SK-N-MC (cell line): Measurements from ENCODE around the gene APBA2.

Source experiments
- DNase-seq: peaks from one replicate; pipeline ENCODE4 v3.0.0-alpha.2; 2011; ENCODE audit warnings: low read depth, low spot score
- H3K27ac ChIP-seq: fragments of 200-600 bp; sonication (generic); 2 replicates; pipeline ENCODE4 v1.5.1; 2016; ENCODE audit warnings: mixed run types
- H3K36me3 ChIP-seq: fragments of 200-600 bp; sonication (generic); 2 replicates; pipeline ENCODE4 v1.6.1; 2017; ENCODE audit warnings: antibody characterized with exemption, low read length, mixed read lengths; ENCODE audit not compliant: insufficient read depth
- H3K4me3 ChIP-seq: fragments of 200-600 bp; sonication (generic); 2 replicates; pipeline ENCODE4 v1.5.1; 2016
- H3K9ac ChIP-seq: fragments of 200-600 bp; sonication (generic); 2 replicates; pipeline ENCODE4 v1.8.0; 2017; ENCODE audit warnings: mixed run types, mixed read lengths; ENCODE audit not compliant: insufficient read length
- H3K9me3 ChIP-seq: fragments of 200-600 bp; sonication (generic); 2 replicates; pipeline ENCODE4 v1.6.1; 2017; ENCODE audit warnings: low read depth, mild to moderate bottlenecking, antibody characterized with exemption, low read length, moderate library complexity, mixed read lengths
- EZH2 ChIP-seq: fragments of 200-600 bp; sonication (generic); IDR thresholded peaks from one replicate; pipeline ENCODE4 v1.6.1; 2017; ENCODE audit warnings: antibody characterized with exemption
- FOXP2 ChIP-seq: optimal IDR thresholded peaks from 2 replicates; pipeline ENCODE3; 2011; ENCODE audit warnings: mild to moderate bottlenecking, moderate library complexity; ENCODE audit not compliant: insufficient read depth; ENCODE audit errors: extremely low read length, control extremely low read depth
- POLR2AphosphoS5 ChIP-seq: IDR thresholded peaks from 2 replicates; pipeline ENCODE4 v1.6.1; 2012; ENCODE audit warnings: mild to moderate bottlenecking, low read depth, low read length, borderline replicate concordance

Gene APBA2

GRCh38 chr15:28989896-28990295 lies 104.1 kb downstream of the APBA2 start:
- Histone ChIP-seq H3K9ac (no peak overlapping the region), H3K9me3 (no peaks in the 10 kb centered on the region), H3K36me3 (no peaks in the 10 kb centered on the region), H3K27ac (no peak overlapping the region), H3K4me3 (no peak overlapping the region)
- DNase-seq = no peak
- TF ChIP-seq EZH2 (no peak), POLR2AphosphoS5 (no peak)

- Histone ChIP-seq H3K36me3 (no peaks in the 10 kb centered on the region), H3K27ac (no peak overlapping the region), H3K4me3 (no peak overlapping the region), H3K9me3 (no peaks in the 10 kb centered on the region), H3K9ac (no peak overlapping the region)
- TF ChIP-seq EZH2 = no peak
- TF ChIP-seq FOXP2 = no peak
- no peak for TF ChIP-seq POLR2AphosphoS5
- DNase-seq = no peak
These were observed 104.6 kb downstream of the APBA2 start for GRCh38 chr15:28990390-28990789.

GRCh38 chr15:28991236-28992171 lies 105.7 kb downstream of the APBA2 start:
- TF ChIP-seq POLR2AphosphoS5 = no peak
- no peak for TF ChIP-seq FOXP2
- TF ChIP-seq EZH2 = no peak
- Histone ChIP-seq H3K9me3 (no peaks in the 10 kb centered on the region), H3K4me3 (no peak overlapping the region), H3K27ac (no peak overlapping the region), H3K36me3 (no peaks in the 10 kb centered on the region), H3K9ac (no peak overlapping the region)
- no peak for DNase-seq

GRCh38 chr15:28992336-28992864 lies 106.6 kb downstream of the APBA2 start:
- Histone ChIP-seq H3K9me3 (no peaks in the 10 kb centered on the region), H3K4me3 (no peak overlapping the region), H3K36me3 (no peaks in the 10 kb centered on the region), H3K27ac (no peak overlapping the region), H3K9ac (no peak overlapping the region)
- TF ChIP-seq POLR2AphosphoS5 = no peak
- no peak for TF ChIP-seq EZH2
- TF ChIP-seq FOXP2 = no peak
- no peak for DNase-seq

GRCh38 chr15:28993051-28993719 lies 107.4 kb downstream of the APBA2 start:
- no peak overlapping the region for H3K4me3 ChIP-seq
- TF ChIP-seq FOXP2 (no peak), EZH2 (no peak), POLR2AphosphoS5 (no peak)
- H3K9ac ChIP-seq = no peak overlapping the region
- no peaks in the 10 kb centered on the region for H3K36me3 ChIP-seq
- no peak overlapping the region for H3K27ac ChIP-seq
- DNase-seq = no peak
- H3K9me3 ChIP-seq = no peaks in the 10 kb centered on the region

GRCh38 chr15:28993720-28994053 lies 107.9 kb downstream of the APBA2 start:
- Histone ChIP-seq H3K9me3 (no peaks in the 10 kb centered on the region), H3K27ac (no peak overlapping the region), H3K36me3 (no peaks in the 10 kb centered on the region), H3K4me3 (no peak overlapping the region), H3K9ac (no peak overlapping the region)
- TF ChIP-seq FOXP2 = no peak
- TF ChIP-seq POLR2AphosphoS5 = no peak
- no peak for TF ChIP-seq EZH2
- DNase-seq = no peak

DNA sequence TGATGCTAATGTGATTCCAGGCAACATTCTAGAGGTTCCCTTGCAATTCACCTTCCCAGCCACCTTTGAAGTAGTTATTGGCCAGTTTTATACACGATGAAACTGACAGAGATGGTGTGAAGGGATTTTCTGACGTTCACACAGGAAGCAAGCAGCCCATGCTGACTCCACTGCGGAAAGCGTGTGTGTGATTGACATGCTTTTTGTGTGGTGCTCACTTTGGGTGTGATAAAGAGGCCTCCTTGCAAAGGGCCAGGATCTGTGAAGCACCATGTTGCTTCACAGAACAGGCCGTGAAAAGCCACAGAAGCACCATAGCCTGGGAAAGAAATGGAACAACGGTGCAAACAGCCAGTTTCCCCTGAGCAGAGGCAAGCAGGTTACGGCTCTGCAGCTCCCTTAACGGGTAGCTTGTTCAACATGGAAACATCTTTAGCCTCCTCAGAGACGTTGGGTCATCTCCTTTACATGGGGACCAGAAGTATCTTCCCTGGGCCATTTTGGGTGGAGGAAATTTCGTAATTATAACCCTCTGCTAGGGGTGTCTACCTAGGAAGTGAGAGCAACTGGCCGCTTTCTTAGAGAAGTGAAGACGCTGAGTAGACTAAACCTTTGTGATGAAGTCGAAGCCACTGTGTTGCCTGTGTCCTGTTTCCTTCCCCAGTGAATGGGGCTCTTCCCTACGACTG lies 108.5 kb downstream of the APBA2 start:
- Histone ChIP-seq H3K9me3 (no peaks in the 10 kb centered on the region), H3K9ac (no peak overlapping the region), H3K36me3 (no peaks in the 10 kb centered on the region), H3K4me3 (no peak overlapping the region), H3K27ac (no peak overlapping the region)
- TF ChIP-seq POLR2AphosphoS5 (no peak), FOXP2 (no peak), EZH2 (no peak)
- DNase-seq = no peak

- Histone ChIP-seq H3K27ac (no peak overlapping the region), H3K9ac (no peak overlapping the region), H3K36me3 (no peaks in the 10 kb centered on the region), H3K4me3 (no peak overlapping the region), H3K9me3 (no peaks in the 10 kb centered on the region)
- no peak for DNase-seq
- TF ChIP-seq POLR2AphosphoS5 (no peak), FOXP2 (no peak), EZH2 (no peak)
These were observed 109.2 kb downstream of the APBA2 start for GRCh38 chr15:28994831-28995596.
